ENCODE results near the gene ACBD4. TPM values are rescaled to one million over a fixed set of nuclear protein-coding genes. Genes with fewer than 3 reads are reported as not detected.

ACBD4 gene
- total and polyA plus RNA-seq, 10 of the 15 experiments (the other 5 are each of a cell fraction or from before 2014, with no cell fraction given) = 0.20 to 13.8 (median 6.9) TPM

DNA sequence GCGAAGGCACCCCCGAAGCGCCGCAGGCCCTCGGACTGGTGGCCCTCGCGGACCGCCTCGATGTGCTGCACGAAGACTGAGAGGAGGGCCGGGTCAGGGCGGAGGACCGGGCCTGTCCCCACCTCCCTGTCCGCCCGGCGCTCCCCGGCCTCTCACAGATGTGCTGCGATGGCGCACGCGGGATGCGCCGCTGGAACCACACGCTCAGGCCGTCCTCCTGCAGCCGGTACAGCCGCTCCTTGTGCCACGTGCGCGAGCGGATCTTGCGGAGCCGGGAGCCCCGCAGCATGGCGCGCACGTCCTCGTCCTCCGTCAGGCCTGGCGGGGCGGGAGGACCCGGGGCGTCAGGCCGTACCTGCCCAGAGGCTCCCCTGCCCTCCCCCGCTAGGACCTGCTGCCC is 14.4 kb upstream of the ACBD4 start (continued):
- TF ChIP-seq, protein P1, sequence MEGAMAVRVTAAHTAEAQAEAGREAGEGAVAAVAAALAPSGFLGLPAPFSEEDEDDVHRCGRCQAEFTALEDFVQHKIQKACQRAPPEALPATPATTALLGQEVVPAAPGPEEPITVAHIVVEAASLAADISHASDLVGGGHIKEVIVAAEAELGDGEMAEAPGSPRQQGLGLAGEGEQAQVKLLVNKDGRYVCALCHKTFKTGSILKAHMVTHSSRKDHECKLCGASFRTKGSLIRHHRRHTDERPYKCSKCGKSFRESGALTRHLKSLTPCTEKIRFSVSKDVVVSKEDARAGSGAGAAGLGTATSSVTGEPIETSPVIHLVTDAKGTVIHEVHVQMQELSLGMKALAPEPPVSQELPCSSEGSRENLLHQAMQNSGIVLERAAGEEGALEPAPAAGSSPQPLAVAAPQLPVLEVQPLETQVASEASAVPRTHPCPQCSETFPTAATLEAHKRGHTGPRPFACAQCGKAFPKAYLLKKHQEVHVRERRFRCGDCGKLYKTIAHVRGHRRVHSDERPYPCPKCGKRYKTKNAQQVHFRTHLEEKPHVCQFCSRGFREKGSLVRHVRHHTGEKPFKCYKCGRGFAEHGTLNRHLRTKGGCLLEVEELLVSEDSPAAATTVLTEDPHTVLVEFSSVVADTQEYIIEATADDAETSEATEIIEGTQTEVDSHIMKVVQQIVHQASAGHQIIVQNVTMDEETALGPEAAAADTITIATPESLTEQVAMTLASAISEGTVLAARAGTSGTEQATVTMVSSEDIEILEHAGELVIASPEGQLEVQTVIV (IDR thresholded peaks at IDR 0.05; ENCODE audit: borderline replicate concordance, partially characterized antibody) = no peak
- TF ChIP-seq PAX5 (IDR thresholded peaks at IDR 0.05; ENCODE audit: borderline replicate concordance, low read depth, low read length) (no peak), MYB (IDR thresholded peaks at IDR 0.05; ENCODE audit: borderline replicate concordance, low read depth, low read length) (no peak), SREBF1 (IDR thresholded peaks at IDR 0.05; ENCODE audit: low read length) (no peak)
- TF ChIP-seq, protein P2, sequence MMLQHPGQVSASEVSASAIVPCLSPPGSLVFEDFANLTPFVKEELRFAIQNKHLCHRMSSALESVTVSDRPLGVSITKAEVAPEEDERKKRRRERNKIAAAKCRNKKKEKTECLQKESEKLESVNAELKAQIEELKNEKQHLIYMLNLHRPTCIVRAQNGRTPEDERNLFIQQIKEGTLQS (IDR thresholded peaks at IDR 0.05; ENCODE audit: borderline replicate concordance, extremely low read depth, low read depth, low read length) = no peak

DNA sequence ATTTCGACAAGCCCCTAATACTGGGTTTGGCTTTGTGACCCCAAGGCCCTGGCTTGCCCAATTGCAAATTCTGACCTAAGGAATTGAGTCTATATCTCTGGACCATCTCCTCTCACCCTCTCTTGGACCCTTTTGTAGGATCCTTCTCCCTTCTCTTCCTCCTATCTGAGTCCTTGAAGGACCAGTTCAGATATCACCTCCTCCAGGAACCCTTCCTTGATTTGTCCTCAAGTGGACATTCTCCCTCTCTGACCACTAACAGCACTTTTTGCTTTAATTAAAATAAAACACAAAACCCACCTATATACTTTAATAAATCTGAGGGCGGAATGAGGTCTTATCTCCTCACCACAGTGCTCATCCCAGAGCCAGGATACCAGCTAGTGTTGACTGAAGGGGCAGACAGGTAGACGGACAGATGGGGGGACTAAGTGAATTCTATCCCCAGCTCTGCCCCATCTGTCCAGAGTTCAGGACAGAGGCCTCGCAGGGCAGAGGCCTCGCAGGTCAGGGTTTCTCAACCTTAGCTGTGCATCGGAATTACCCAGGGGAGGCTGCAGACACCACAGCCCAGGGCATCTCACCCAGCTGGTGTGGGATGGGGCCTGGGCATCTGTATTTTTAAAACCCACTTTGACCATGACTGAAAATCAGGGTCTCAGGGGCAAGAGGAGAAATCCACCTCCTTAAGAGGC is 12.3 kb upstream of the ACBD4 start:
- Histone ChIP-seq H3K36me3 (ENCODE audit: control insufficient read depth in 2 of 2, insufficient read depth in 2 of 2, low read length in 1 of 2) (no peaks in the 10 kb centered on the region), H3K4me3 (no peak overlapping the region), H2AFZ (ENCODE audit: control insufficient read depth, low read depth, low read length) (no peak overlapping the region), H3K79me2 (ENCODE audit: control insufficient read depth, insufficient read depth, low read length) (no peaks in the 10 kb centered on the region), H3K4me1 (ENCODE audit: control insufficient read depth, insufficient read depth, low read length) (no peaks in the 10 kb centered on the region), H3K4me2 (ENCODE audit: control insufficient read depth, insufficient read depth) (no peak overlapping the region), H4K20me1 (ENCODE audit: control insufficient read depth, insufficient read depth) (no peaks in the 10 kb centered on the region), H3K9me3 (replicated peaks; ENCODE audit: control insufficient read depth, insufficient read depth, low read length) (no peaks in the 10 kb centered on the region), H3K27ac (ENCODE audit: control insufficient read depth, insufficient read depth) (no peak overlapping the region), H3K27me3 (replicated peaks in 1 of 2; ENCODE audit: control insufficient read depth in 2 of 2, insufficient read depth in 2 of 2, low read length in 1 of 2) (no peaks in the 10 kb centered on the region), H3K9ac (ENCODE audit: control insufficient read depth, insufficient read depth, low read length) (no peak overlapping the region)
- no peak for FAIRE-seq
- WGBS (ENCODE audit: insufficient coverage, insufficient replicate concordance, low lambda C conversion rate, missing lambda C conversion rate) = 26% methylated on average over 6 of the region's 6 CpGs
- no TSS peak for BruUV-seq (replicated peaks)
- CTCF ChIA-PET = interaction anchor here (3.0 kb wide), 1 partner anchor 12 kb away, joined by 11 read pairs; the partner anchor contains the start of gene ACBD4
- intact Hi-C loops (cut with micrococcal nuclease; ENCODE audit: unreplicated experiment) (no loop called here), in situ Hi-C loops (cut with MboI) (loop anchor here (10.0 kb wide), 1 partner anchor 348 kb away; no protein-coding TSS in a partner anchor)
- no peak for ATAC-seq
- POLR2A ChIA-PET = interaction anchor here (0.5 to 0.7 kb wide), 2 partner anchors 119 to 203 kb away, joined by 3 read pairs; no protein-coding TSS in a partner anchor
- no peak for DNase-seq (ENCODE audit: low read depth, low spot score)
- SMC1A ChIA-PET (ENCODE audit: uncharacterized antibody, unreplicated experiment) = interaction anchor here (0.5 kb wide), 1 partner anchor 154 kb away, joined by 3 read pairs; no protein-coding TSS in a partner anchor
- RAD21 ChIA-PET (ENCODE audit: unreplicated experiment) = interaction anchor here (0.9 kb wide), 1 partner anchor 12 kb away, joined by 3 read pairs; the partner anchor contains the start of gene ACBD4
- no peak for TF ChIP-seq ZNF592 (IDR thresholded peaks at IDR 0.05)
- TF ChIP-seq ZNF687 (IDR thresholded peaks at IDR 0.05) = no peak
- TF ChIP-seq MEF2A (IDR thresholded peaks at IDR 0.05; ENCODE audit: insufficient read depth, low read depth, low read length) = no peak
- TF ChIP-seq SRF (IDR thresholded peaks at IDR 0.05; ENCODE audit: low read depth in 2 of 2, low read length in 2 of 2) = no peak

Data from GM12878 (cell line).